WI38 (cell line): ENCODE measurements around the gene FAM222B.

Source experiments
- H3K4me3 ChIP-seq: 2 replicates; pipeline ENCODE4 v1.5.1; 2011; ENCODE audit warnings: low read depth, mild to moderate bottlenecking, control low read depth, low read length
- CTCF ChIP-seq: IDR thresholded peaks from 2 replicates; pipeline ENCODE4 v1.5.1; 2012; ENCODE audit warnings: low read depth, mild to moderate bottlenecking, control low read depth, low read length

FAM222B gene

GRCh38 chr17:28871056-28871579 lies 28.5 kb upstream of the FAM222B start:
- no peak for TF ChIP-seq CTCF
- no peak overlapping the region for H3K4me3 ChIP-seq

GRCh38 chr17:28867276-28867675 lies 24.7 kb upstream of the FAM222B start:
- no peak overlapping the region for H3K4me3 ChIP-seq
- no peak for TF ChIP-seq CTCF

GRCh38 chr17:28865946-28866752 lies 23.6 kb upstream of the FAM222B start:
- no peak overlapping the region for H3K4me3 ChIP-seq
- TF ChIP-seq CTCF: no peak

GRCh38 chr17:28864991-28865849 lies 22.6 kb upstream of the FAM222B start:
- no peak for TF ChIP-seq CTCF
- no peak overlapping the region for H3K4me3 ChIP-seq

- TF ChIP-seq CTCF: no peak
- H3K4me3 ChIP-seq: no peak overlapping the region
Measured at GRCh38 chr17:28863953-28864352, 21.4 kb upstream of the FAM222B start.

GRCh38 chr17:28862561-28862960 lies 20.0 kb upstream of the FAM222B start:
- no peak overlapping the region for H3K4me3 ChIP-seq
- no peak for TF ChIP-seq CTCF
